Astrocyte (in vitro differentiated cells and primary cell): ENCODE results near the gene FAM3B.

Experiments
- CTCF ChIP-seq: IDR thresholded peaks from 2 replicates; pipeline ENCODE4 v1.5.1; 2011; ENCODE audit warnings: low read depth, mild to moderate bottlenecking, inconsistent platforms, low read length, moderate library complexity; ENCODE audit not compliant: insufficient read depth
- EZH2 ChIP-seq: IDR thresholded peaks from 2 replicates; pipeline ENCODE4 v1.6.1; 2012; ENCODE audit warnings: mild to moderate bottlenecking, low read length, inconsistent platforms; ENCODE audit not compliant: insufficient read depth

GRCh38 chr21:41277196-41277595, 39.4 kb upstream of the FAM3B start:
- TF ChIP-seq CTCF (no peak), EZH2 (no peak)
